ENCODE measurements around the gene IKZF1.

DNA sequence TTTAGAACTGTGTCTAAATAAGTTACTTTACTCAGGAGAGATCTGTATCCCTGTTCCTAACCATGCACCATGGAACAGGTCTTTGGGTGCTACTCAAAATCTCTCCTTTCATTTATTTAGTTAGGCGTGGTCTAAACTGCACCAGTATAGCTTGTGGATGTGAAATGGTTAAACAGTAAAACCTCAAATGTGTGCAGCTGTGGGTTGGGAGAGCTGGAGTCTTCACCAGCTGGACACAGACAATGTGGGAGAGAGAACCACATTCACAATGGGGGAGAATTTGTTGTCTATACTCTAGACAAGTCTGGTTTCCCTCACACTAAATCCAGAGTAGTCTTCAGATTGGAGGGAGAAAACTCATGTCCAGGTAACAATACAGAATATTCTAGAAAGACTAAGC lies 31.2 kb upstream of the IKZF1 start:
- TF ChIP-seq YY1 (IDR thresholded peaks at IDR 0.05; ENCODE audit: insufficient read depth, insufficient read length), result no peak
- no peak for TF ChIP-seq SUZ12 (IDR thresholded peaks at IDR 0.05; ENCODE audit: extremely low read depth, insufficient read depth, insufficient read length)
- no peak for TF ChIP-seq ZNF274 (IDR thresholded peaks at IDR 0.05; ENCODE audit: low read depth, low read length)
